Measurements from ENCODE around the gene ENTREP3. TPM values are rescaled to one million over a fixed set of nuclear protein-coding genes. Genes with fewer than 3 reads are reported as not detected.
"Not testable (repeated sequence)": the region's sequence is repeated elsewhere in the genome, so short reads cannot be mapped to it uniquely, and the experiment has no call there.

The ENTREP3 gene, protein sequence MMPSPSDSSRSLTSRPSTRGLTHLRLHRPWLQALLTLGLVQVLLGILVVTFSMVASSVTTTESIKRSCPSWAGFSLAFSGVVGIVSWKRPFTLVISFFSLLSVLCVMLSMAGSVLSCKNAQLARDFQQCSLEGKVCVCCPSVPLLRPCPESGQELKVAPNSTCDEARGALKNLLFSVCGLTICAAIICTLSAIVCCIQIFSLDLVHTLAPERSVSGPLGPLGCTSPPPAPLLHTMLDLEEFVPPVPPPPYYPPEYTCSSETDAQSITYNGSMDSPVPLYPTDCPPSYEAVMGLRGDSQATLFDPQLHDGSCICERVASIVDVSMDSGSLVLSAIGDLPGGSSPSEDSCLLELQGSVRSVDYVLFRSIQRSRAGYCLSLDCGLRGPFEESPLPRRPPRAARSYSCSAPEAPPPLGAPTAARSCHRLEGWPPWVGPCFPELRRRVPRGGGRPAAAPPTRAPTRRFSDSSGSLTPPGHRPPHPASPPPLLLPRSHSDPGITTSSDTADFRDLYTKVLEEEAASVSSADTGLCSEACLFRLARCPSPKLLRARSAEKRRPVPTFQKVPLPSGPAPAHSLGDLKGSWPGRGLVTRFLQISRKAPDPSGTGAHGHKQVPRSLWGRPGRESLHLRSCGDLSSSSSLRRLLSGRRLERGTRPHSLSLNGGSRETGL
- polyA plus RNA-seq (ENCODE audit: insufficient read length in 3 of 3): 10 to 100 TPM; 26.6 to 33.0 (median 31.9) TPM
- long read RNA-seq, donor 1, partial matches to known transcripts: 13 of 18 reads
- long read RNA-seq, donor 1, other reads (novel, unspliced or antisense): 0 of 18 reads
- long read RNA-seq, donor 2, partial matches to known transcripts: 0 of 3 reads
- long read RNA-seq, donor 2, other reads (novel, unspliced or antisense): 0 of 3 reads
- long read RNA-seq, donor 3, partial matches to known transcripts: 0 of 5 reads
- long read RNA-seq, donor 3, other reads (novel, unspliced or antisense): 0 of 5 reads
- long read RNA-seq, donor 4, partial matches to known transcripts: 0 of 6 reads
- long read RNA-seq, donor 4, other reads (novel, unspliced or antisense): 0 of 6 reads
- long read RNA-seq, donor 5, partial matches to known transcripts: 0 of 2 reads
- long read RNA-seq, donor 5, other reads (novel, unspliced or antisense): 0 of 2 reads
- long read RNA-seq, donor 6, partial matches to known transcripts: 0 of 2 reads
- long read RNA-seq, donor 6, other reads (novel, unspliced or antisense): 0 of 2 reads
- long read RNA-seq, donor 7, partial matches to known transcripts: 5 of 10 reads
- long read RNA-seq, donor 7, other reads (novel, unspliced or antisense): 0 of 10 reads
- long read RNA-seq, donor 8, partial matches to known transcripts: 0 of 2 reads
- long read RNA-seq, donor 8, other reads (novel, unspliced or antisense): 0 of 2 reads
- long read RNA-seq, donor 9, partial matches to known transcripts: 0 of 5 reads
- long read RNA-seq, donor 9, other reads (novel, unspliced or antisense): 0 of 5 reads
- long read RNA-seq, donor 10, partial matches to known transcripts: 0 of 6 reads
- long read RNA-seq, donor 10, other reads (novel, unspliced or antisense): 0 of 6 reads
- long read RNA-seq, donor 11, partial matches to known transcripts: 0 of 3 reads
- long read RNA-seq, donor 11, other reads (novel, unspliced or antisense): 0 of 3 reads
- long read RNA-seq, donor 12, partial matches to known transcripts: 0 of 7 reads
- long read RNA-seq, donor 12, other reads (novel, unspliced or antisense): 0 of 7 reads
- long read RNA-seq, donor 13: 0 reads
- long read RNA-seq, donor 14: 0 reads
- long read RNA-seq, donor 15, partial matches to known transcripts: 0 of 6 reads
- long read RNA-seq, donor 15, other reads (novel, unspliced or antisense): 0 of 6 reads
- long read RNA-seq, donor 16, partial matches to known transcripts: 0 of 7 reads
- long read RNA-seq, donor 16, other reads (novel, unspliced or antisense): 0 of 7 reads

DNA sequence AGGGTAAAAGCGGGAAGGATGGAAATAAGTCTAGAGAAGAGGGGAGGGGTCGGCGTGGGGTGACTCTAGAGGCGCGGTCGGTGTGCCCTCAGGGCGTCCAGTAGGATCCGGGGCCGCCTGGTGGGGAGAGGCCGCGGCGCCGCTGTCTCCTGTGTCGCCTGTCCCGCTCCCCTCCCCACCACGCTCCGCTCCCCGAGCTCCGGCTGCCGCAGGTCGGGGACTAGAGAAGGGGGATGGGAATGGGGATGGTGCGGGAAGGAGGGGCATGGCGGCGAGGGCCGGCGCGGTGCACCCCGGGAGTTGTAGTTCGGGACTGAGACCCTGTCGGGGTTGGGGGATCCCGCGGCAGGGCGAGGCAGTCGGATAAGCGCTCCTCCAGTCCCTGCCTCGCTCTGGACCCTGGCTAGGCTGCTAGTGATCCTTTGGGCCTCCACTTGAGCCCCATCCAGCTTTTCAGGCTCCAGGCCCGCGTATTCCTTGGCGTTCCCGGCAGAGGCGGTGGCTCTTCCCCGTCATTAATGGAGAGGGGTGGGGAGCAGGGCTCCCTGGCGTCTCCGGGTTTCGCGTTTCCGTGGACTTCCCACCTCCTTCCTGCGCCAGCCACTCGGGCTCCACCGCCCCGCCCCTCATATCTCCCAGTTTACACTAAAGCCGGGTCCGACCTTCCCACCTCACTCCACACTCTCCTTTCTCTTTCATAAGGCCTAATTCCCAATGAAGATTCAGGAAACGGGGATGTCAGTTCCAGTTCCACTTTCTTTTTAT, at the start of gene ENTREP3:
TSS of gene ENTREP3 (minus strand) at position 241 of the 765 bp plus-strand sequence. CDS start 606 bp downstream, outside the sequence.
- DNase-seq: peak; percentile 90

DNA sequence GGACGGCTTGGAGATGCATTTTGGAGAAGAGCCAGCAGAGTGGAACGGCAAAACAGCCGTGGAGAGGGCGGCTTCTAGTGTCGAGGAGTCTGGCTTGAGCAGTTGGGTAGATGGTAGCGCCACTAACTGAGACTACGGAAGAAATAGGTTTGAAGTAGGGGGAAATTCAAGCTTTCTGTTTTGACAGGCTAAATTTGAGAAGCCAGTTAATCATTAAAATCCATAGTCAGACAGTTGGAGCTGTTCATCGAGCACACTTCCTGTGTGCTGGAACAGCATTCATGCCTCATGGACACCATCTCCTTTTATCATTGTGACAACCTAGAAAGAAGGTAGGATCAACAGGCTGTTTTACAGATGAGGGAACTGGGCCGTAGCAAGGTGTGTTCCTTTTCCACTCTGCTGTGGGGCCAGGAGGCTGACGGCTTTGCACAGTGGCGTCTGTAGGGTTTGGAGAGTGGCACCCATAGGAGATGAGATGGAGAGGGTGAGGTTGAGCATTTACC, 49.3 kb upstream of the ENTREP3 start:
- no peak for DNase-seq

DNA sequence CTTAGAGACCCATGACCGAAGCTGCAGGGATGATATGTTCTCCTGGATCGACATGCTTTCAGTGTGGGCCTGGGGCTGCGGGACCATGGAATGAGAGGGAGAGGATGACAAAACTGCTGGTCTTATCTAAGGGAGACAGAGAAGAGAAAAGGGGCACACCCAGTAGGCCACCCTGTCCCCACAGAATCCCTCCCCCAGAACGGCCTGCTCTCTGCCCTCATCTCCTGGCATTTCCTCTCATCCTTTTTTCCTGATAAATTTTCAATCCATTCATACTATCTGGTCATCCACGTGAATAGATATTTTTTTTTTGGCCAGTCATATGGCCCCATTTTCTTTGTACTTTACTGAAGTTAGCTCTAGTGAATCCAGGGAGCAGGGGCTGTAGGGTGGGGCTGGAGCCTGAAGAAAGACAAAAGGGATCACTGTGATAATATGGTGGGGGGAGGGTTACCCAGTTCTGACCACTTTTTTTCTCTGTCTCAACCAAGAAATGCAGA, 46.1 kb upstream of the ENTREP3 start, which contains the start of gene PKLR:
TSS of gene PKLR (minus strand) at position 97 of the 500 bp plus-strand sequence. CDS start at position 54, 43 bp downstream.
- no peak for DNase-seq

DNA sequence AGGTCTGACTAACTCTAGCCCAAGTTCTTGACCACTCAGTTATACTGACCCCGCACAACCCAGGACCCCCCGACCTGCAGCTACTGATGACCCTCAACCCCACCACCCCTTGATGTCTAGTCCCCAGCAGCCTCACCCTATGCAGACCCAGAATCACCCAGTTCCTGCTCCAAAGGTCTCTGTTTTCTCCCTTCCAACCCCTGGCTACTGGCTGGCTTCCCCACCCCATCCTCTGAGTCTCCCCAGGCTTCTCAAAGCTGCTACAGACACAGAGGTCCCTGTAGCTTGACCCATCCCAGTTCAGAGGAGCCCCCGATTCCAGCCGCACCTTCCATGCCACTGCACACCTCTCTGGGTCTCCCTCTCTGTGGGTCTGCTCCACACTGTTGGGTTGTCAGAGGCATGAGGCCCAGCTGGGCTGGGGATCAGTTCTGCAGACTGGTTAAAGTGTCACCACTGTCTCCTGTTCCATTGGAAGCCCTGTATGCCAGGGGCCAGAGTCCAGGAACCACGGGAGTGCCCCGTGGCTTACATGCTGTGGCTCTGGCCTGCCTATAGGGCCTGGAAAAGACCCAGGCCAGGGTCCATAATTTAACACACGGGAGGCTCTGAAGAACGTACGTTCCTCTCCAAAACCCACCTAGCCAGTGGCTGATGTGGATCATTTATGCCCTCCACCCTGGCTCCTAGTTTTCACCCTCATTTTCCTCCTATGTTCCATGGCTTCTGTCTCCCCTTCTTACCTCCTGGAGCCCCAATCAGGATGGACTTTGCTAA, 45.5 kb upstream of the ENTREP3 start:
- DNase-seq: no peak

DNA sequence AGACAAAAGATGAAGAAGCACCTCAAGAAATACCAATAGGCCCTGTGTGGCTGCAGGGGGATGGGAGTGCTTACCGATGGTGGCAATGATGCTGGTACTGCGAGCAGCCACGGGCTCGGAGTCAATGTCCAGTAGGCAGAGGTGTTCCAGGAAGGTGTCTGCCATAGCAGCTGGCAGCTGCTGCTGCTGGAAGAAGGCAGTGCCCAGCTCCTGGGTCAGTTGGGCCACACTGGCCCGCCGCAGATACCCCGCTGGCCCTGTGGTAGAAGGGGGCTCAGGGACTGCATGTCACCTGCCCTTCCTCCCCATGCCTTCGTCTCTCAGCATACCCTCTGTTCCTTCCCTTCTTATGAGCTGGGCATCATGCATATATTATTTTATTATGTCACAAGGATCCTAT, 44.7 kb upstream of the ENTREP3 start:
- DNase-seq: no peak

DNA sequence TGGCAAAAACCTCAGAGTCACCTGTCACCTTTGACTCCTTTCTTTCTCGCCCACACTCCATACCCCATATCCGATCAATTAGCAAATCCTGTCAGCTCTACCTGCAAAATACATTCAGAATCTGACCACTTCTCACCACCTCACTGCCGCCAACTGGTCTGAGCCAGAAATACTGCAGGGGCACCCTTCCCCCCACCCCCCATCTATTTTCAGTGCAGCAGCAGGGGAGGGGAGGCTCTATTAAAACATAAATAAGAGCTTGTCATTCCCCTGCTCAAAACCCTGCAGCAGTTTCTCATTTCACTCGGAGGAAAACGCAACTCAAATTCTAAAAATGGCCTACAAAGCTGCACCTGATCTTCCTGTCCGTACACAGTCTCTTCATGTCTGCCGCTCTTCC, 42.1 kb upstream of the ENTREP3 start:
- no peak for DNase-seq

DNA sequence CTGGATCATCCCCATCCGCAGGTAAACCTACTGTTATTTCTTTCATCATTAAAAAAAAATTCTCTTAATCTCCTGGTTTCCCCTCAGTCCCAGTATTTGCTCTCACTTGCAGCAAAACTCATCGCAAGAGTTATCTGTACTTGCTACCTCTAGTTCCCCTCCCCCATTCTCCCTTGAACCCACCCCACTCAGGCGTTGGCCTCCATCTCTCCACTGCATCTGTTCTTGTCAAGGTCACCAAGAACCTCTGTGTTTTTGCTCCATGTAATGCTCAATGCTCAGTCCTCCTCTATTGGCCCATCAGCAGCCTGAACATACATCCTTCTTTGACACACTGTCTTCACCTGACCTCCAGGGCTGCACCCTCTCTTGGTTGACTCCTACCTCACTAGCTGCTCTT, 41.4 kb upstream of the ENTREP3 start:
- DNase-seq: no peak

DNA sequence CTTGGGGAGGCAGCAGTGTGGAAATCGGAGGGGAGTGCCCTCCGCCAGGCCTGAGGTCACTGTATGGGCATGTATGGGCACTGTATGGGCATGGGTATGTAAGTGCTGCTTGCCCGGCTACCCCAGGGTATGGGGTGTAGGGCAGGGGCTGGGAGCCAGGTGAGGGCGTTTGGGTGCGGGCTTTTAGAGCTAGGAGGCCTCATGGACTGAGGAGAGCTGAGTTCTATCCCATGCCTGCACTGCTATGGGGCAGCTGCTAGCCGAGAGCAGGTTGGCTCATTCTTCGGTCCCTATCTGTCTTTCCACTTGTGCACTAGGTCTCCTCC, 40.6 kb upstream of the ENTREP3 start:
- no peak for DNase-seq

DNA sequence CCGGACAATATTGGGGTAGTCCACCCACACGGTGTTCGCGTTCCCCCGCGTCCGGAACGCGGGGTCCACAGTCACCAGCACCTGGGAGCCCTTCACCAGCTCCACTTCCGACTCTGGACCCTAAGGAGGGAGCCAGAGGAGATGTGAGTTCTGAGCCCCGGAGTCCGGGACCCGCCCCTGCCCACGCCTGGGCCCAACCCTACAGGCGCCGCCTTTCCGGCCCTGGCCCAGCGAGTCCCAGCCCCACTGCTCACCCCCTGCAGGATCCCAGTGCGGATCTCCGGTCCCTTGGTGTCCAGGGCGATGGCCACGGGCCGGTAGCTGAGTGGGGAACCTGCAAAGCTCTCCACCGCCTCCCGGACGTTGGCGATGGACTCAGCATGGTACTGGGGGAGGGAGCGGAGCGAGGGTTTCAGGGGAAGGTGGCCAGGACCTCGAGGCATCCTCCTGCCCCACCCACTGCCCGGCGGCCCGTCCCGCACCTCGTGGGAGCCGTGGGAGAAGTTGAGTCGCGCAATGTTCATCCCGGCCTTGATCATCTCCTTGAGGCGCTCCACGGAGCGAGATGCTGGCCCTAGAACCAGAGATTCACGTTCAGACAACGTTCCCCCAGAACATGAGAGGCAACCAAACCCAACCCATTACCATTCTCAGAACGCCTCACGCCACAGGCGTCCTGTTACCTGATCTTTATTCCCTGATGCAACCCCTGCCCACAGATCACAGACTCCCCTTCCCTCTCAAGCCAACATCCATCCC, 40.1 kb upstream of the ENTREP3 start:
- no peak for DNase-seq

DNA sequence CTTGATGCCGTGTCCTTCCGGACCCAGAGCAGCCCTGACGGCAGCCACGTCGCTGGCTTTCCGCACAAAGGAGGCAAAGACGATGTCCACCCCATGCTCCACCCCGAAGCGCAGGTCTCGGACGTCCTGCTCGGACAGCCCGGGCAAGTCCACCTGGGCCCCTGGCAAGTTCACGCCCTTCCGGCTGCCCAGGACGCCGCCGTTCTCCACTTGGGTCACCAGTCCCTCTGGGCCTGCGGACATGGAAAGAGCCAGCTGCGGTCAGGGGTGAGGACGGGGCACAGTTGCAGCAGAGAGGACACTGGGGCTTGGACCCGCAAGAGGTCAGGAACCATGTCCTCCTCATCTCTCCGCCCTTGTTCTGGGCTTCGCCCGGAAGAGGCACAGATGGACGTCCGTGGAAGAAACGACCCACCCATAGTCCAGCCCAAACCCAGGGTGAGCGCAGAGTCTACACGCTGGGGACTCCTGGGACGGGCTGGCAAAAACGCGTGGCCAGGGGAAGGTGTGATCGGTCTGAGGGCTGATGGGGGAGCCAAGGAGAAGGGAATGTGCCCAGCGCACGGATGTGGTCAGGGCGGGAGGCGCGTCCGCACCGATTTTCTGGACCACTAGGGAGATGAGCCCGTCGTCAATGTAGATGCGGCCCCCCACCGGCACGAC, 39.4 kb upstream of the ENTREP3 start:
- DNase-seq: no peak

DNA sequence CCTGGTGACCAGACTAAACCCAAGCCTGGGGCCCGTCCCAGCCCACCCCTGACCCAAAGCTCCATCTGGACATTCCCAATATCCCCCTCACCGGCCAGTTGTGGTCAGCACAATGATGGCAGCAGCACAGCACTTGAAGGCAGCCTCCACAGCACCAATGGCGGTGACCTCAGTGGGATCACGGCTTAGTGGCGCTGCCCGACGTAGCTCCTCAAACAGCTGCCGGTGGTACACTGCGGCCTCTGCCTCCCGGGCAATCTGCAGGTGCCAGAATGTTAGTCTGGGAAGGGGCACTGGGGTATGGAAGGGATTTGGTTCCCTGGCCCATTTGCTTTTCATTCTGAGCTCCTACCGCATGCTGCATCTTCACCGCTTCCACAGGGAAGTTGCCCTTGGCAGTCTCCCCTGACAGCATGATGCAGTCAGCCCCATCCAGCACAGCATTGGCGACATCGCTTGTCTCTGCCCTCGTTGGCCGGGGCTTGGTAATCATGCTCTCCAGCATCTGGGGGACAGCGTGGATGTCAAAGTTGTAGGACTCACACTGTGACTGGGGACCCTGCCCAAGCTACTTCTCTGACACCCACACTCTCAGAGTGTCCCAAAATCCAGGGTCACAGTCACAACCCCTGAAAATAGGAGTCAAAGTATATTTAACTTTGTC, 37.9 kb upstream of the ENTREP3 start:
- DNase-seq: no peak

DNA sequence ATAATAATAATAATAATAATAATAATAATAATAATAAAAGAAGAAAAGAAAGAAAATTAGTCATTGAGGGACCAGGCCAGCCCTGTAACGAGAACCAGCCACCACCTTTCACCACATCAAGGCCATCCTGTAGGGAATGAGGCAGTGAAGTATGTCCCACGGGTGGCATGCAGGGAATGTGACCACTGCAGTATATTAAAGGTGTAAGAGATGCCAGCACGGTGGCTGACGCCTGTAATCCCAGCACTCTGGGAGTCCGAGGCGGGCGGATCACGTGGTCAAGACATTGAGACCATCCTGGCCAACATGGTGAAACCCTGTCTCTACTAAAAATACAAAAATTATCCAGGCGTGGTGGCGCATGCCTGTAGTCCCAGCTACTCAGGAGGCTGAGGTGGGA, 35.7 kb upstream of the ENTREP3 start:
- DNase-seq: not testable (repeated sequence)

DNA sequence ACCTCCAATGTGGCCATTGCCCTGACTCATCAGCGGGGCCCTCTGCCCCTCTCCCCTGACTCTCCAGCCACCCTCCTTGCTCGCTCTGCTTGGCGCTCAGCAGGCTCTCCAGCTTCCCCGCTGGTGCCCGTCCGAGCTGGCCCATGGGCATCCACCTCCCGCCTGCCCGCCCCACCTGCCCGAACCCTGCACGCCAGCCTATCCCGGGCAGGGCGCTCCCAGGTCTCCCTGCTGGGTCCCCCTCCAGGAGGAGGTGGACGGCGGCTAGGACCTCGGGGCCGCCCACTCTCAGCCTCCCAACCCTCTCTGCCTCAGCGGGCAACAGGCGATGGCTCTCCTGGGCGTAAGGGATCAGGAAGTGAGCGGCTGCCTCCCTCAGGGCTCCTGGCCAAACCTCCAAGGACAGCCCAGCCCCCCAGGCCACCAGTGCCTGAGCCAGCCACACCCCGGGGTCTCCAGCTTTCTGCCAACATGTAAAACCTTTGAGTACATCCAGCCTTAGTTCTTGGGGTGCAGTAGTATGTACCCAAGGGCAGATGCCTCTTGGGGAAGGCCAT, 32.8 kb upstream of the ENTREP3 start:
- no peak for DNase-seq

DNA sequence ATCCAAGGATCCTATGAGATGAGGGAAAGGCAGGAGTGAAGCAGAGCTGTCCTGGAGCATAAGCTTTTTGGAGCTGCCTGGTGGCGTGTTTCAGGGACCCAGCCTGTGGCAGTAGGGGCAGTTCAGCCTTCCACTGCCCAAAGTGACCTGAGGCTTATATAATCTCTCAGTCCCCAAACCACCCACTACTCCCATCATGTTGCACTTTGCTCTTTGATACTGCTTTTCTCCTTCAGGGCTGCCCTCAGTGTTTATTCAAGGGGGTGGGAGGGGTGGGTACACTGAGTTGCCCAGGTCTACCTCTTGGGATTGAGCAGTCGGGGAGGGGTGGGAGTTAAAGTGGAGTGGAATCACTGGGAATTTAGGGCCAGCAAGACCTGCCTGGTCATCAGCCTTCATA, 31.3 kb upstream of the ENTREP3 start:
- DNase-seq: no peak

DNA sequence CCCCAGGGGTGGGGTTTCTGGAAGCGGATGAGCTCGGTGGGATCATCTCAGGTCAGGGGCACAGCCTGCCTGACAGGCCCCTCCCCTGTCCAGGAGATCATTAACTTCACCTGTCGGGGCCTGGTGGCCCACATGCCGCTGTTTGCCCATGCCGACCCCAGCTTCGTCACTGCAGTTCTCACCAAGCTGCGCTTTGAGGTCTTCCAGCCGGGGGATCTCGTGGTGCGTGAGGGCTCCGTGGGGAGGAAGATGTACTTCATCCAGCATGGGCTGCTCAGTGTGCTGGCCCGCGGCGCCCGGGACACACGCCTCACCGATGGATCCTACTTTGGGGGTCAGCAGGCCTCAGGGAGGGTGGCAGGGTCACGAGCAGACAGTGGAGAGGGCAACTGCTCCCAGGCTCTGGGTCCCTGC, 30.4 kb upstream of the ENTREP3 start:
- no peak for DNase-seq

DNA sequence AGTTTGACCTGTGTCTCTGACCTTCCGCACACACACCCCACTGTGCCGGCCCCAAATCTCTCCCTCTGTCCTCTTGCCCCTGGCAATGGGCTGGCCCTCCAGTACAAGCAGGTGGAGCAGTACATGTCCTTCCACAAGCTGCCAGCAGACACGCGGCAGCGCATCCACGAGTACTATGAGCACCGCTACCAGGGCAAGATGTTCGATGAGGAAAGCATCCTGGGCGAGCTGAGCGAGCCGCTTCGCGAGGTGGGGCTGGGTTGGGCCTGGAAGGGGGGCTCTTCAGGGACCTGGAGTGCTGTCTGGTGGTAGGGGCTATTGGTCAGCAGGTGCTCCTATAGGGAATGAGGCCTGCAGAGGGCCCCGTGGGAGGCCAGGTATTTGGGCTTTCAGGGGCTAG, 29.8 kb upstream of the ENTREP3 start:
- no peak for DNase-seq
